KMS-11 (cell line): ENCODE measurements around the gene ADAM12.

Experiments used
- H2AFZ ChIP-seq: fragments of 200-600 bp; sonication (generic); 2 replicates; pipeline ENCODE4 v1.6.1; 2016; ENCODE audit warnings: antibody characterized with exemption, mixed run types, low read depth
- H3K27ac ChIP-seq: fragments of 200-600 bp; sonication (generic); 2 replicates; pipeline ENCODE4 v1.6.1; 2016; ENCODE audit warnings: mild to moderate bottlenecking, mixed run types
- H3K27me3 ChIP-seq: fragments of 200-600 bp; sonication (generic); 2 replicates; pipeline ENCODE4 v1.6.1; 2017; ENCODE audit warnings: mild to moderate bottlenecking, low read depth, mixed run types, moderate library complexity; ENCODE audit not compliant: insufficient read depth
- H3K36me3 ChIP-seq: fragments of 200-600 bp; sonication (generic); 2 replicates; pipeline ENCODE4 v1.6.1; 2017; ENCODE audit warnings: mild to moderate bottlenecking, mixed run types; ENCODE audit not compliant: insufficient read depth
- H3K4me1 ChIP-seq: fragments of 200-600 bp; sonication (generic); 2 replicates; pipeline ENCODE4 v1.6.1; 2016; ENCODE audit warnings: mild to moderate bottlenecking, low read depth, mixed run types; ENCODE audit not compliant: poor library complexity, severe bottlenecking
- H3K4me2 ChIP-seq: fragments of 200-600 bp; sonication (generic); 2 replicates; pipeline ENCODE4 v1.7.0; 2016; ENCODE audit warnings: mild to moderate bottlenecking, mixed run types
- H3K4me3 ChIP-seq: fragments of 200-600 bp; sonication (generic); IDR thresholded peaks from 2 replicates; pipeline ENCODE4 v1.6.1; 2017; ENCODE audit warnings: low read depth, low read length, mixed read lengths; ENCODE audit not compliant: insufficient read depth
- H3K79me2 ChIP-seq: fragments of 200-600 bp; sonication (generic); 2 replicates; pipeline ENCODE4 v1.6.1; 2016; ENCODE audit warnings: low read depth, mixed run types; ENCODE audit not compliant: insufficient read depth
- H3K9ac ChIP-seq: fragments of 200-600 bp; sonication (generic); 2 replicates; pipeline ENCODE4 v1.6.1; 2016; ENCODE audit warnings: mild to moderate bottlenecking, mixed run types
- H4K20me1 ChIP-seq: fragments of 200-600 bp; sonication (generic); 2 replicates; pipeline ENCODE4 v1.6.1; 2016; ENCODE audit warnings: mild to moderate bottlenecking, mixed run types; ENCODE audit not compliant: insufficient read depth
- CTCF ChIP-seq: fragments of 200-600 bp; sonication (generic); conservative IDR thresholded peaks from 2 replicates; pipeline ENCODE4 v1.6.1; 2017; ENCODE audit warnings: low read depth, mild to moderate bottlenecking, antibody characterized with exemption, low read length, moderate library complexity, mixed read lengths

The ADAM12 gene

GRCh38 chr10:126432507-126432906 lies 44.2 kb upstream of the ADAM12 start:
- Histone ChIP-seq H4K20me1 (no peaks in the 10 kb centered on the region), H3K9ac (no peak overlapping the region), H2AFZ (no peak overlapping the region), H3K27ac (no peak overlapping the region), H3K4me3 (no peak overlapping the region), H3K27me3 (no peaks in the 10 kb centered on the region), H3K36me3 (no peaks in the 10 kb centered on the region), H3K4me1 (no peaks in the 10 kb centered on the region), H3K4me2 (no peak overlapping the region), H3K79me2 (no peaks in the 10 kb centered on the region)
- TF ChIP-seq CTCF, result no peak

- H3K79me2 ChIP-seq, result no peaks in the 10 kb centered on the region
- no peaks in the 10 kb centered on the region for H3K36me3 ChIP-seq
- H3K4me1 ChIP-seq, result no peaks in the 10 kb centered on the region
- no peak for TF ChIP-seq CTCF
- H3K4me3 ChIP-seq, result no peak overlapping the region
- H3K4me2 ChIP-seq, result no peak overlapping the region
- H3K9ac ChIP-seq, result no peak overlapping the region
- no peak overlapping the region for H3K27ac ChIP-seq
- no peak overlapping the region for H2AFZ ChIP-seq
- H4K20me1 ChIP-seq, result no peaks in the 10 kb centered on the region
- no peaks in the 10 kb centered on the region for H3K27me3 ChIP-seq
Measured at GRCh38 chr10:126431816-126432215, 43.5 kb upstream of the ADAM12 start.

- no peak overlapping the region for H3K4me3 ChIP-seq
- H2AFZ ChIP-seq, result no peak overlapping the region
- no peak overlapping the region for H3K27ac ChIP-seq
- H3K4me1 ChIP-seq, result no peaks in the 10 kb centered on the region
- H3K9ac ChIP-seq, result no peak overlapping the region
- no peak overlapping the region for H3K4me2 ChIP-seq
- no peaks in the 10 kb centered on the region for H3K79me2 ChIP-seq
- no peaks in the 10 kb centered on the region for H4K20me1 ChIP-seq
- no peaks in the 10 kb centered on the region for H3K27me3 ChIP-seq
- H3K36me3 ChIP-seq, result no peaks in the 10 kb centered on the region
- no peak for TF ChIP-seq CTCF
Measured at GRCh38 chr10:126430512-126430911, 42.2 kb upstream of the ADAM12 start.

- TF ChIP-seq CTCF, result no peak
- no peak overlapping the region for H3K9ac ChIP-seq
- H3K4me1 ChIP-seq, result no peaks in the 10 kb centered on the region
- H3K27me3 ChIP-seq, result no peaks in the 10 kb centered on the region
- H3K4me3 ChIP-seq, result no peak overlapping the region
- H4K20me1 ChIP-seq, result no peaks in the 10 kb centered on the region
- no peaks in the 10 kb centered on the region for H3K36me3 ChIP-seq
- no peak overlapping the region for H2AFZ ChIP-seq
- no peak overlapping the region for H3K4me2 ChIP-seq
- no peaks in the 10 kb centered on the region for H3K79me2 ChIP-seq
- H3K27ac ChIP-seq, result no peak overlapping the region
Measured at GRCh38 chr10:126429275-126429674, 41.0 kb upstream of the ADAM12 start.

GRCh38 chr10:126425489-126426065 lies 37.3 kb upstream of the ADAM12 start:
- no peak overlapping the region for H3K9ac ChIP-seq
- H3K4me2 ChIP-seq, result no peak overlapping the region
- no peak overlapping the region for H3K4me3 ChIP-seq
- no peak for TF ChIP-seq CTCF
- H4K20me1 ChIP-seq, result no peaks in the 10 kb centered on the region
- H3K27me3 ChIP-seq, result no peaks in the 10 kb centered on the region
- no peak overlapping the region for H3K27ac ChIP-seq
- no peaks in the 10 kb centered on the region for H3K36me3 ChIP-seq
- H3K4me1 ChIP-seq, result no peaks in the 10 kb centered on the region
- H2AFZ ChIP-seq, result no peak overlapping the region
- no peaks in the 10 kb centered on the region for H3K79me2 ChIP-seq
